ENCODE results near the gene CHCHD1. TPM values are rescaled to one million over a fixed set of nuclear protein-coding genes. Genes with fewer than 3 reads are reported as not detected.

CHCHD1 gene
- total RNA-seq = 10 to 100 TPM; 37.6 to 49.3 TPM
- polyA plus RNA-seq (2013, experiment 1 of 2) = 74.8 TPM
- 73.7 TPM for polyA plus RNA-seq (2013, experiment 2 of 2)
- long read RNA-seq, experiment 1, transcript CHCHD1-201 (3 exons, 835 nt) = major isoform, 37 of 43 reads
- long read RNA-seq, experiment 1, partial matches to known transcripts = 5 of 43 reads
- long read RNA-seq, experiment 1, other reads (novel, unspliced or antisense) = 0 of 43 reads
- long read RNA-seq, experiment 2, transcript CHCHD1-201 (3 exons, 835 nt) = major isoform, 24 of 25 reads
- long read RNA-seq, experiment 2, partial matches to known transcripts = 0 of 25 reads
- long read RNA-seq, experiment 2, other reads (novel, unspliced or antisense) = 1 of 25 reads
- long read RNA-seq, experiment 3, transcript CHCHD1-201 (3 exons, 835 nt) = major isoform, 32 of 36 reads
- long read RNA-seq, experiment 3, partial matches to known transcripts = 1 of 36 reads
- long read RNA-seq, experiment 3, other reads (novel, unspliced or antisense) = 2 of 36 reads
- long read RNA-seq, experiment 4, transcript CHCHD1-201 (3 exons, 835 nt) = major isoform, 12 of 14 reads
- long read RNA-seq, experiment 4, partial matches to known transcripts = 1 of 14 reads
- long read RNA-seq, experiment 4, other reads (novel, unspliced or antisense) = 0 of 14 reads

DNA sequence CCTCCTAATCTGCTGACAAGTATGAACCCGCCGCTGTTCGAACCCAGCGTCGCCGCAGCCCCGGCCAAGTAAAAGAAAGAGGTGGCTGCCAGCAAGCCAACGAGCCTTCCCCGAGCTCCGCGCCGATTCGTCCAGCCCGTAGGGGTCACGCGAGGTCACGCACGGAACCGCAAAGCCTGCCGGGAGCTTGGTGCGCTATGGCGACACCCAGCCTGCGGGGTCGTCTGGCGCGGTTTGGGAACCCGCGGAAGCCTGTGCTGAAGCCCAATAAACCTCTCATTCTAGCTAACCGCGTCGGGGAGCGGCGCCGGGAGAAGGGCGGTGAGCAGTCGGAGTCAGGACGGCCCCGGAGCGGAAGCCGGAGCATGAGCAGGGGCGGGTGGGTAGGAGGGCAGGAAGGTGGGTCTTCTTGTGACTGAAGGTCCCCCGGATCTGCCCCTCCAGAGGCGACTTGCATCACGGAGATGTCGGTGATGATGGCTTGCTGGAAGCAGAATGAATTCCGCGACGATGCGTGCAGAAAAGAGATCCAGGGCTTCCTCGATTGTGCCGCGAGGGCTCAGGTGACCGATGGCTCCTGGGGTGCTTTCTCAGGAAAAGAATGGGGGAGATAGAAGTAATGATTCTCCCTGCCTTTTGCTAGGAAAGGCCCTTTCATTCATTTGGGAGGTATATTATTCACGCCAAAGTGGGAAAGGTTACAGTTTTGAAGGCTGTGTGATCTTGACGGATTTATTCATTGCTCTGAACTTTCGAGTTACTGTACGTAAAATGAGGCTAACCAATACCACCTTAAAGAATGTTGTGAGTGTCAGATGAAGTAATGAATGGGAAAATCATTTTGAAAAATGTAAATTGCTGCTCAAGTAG, at the start of gene CHCHD1:
TSS of gene CHCHD1 (plus strand) at position 170 of the 870 bp plus-strand sequence. CDS start at position 198, 28 bp downstream.
- peaks cover 7% of the 10 kb centered on the region for H3K4me1 ChIP-seq (ENCODE audit: control insufficient read depth, insufficient read depth, low read length)
- Mint-ChIP-seq H3K4me3 (peak within 1 kb of the TSS; percentile 89), H3K27ac (peak within 1 kb of the TSS; percentile 96), H3K27me3 (ENCODE audit: insufficient read depth) (no peaks in the 10 kb centered on the region), H3K36me3 (ENCODE audit: low read depth) (peaks cover 10% of the 10 kb centered on the region), H3K4me1 (peaks cover 25% of the 10 kb centered on the region), H3K9me3 (no peaks in the 10 kb centered on the region)
- no peaks in the 10 kb centered on the region for H3K9me3 ChIP-seq (ENCODE audit: control insufficient read depth, low read length)
- H3K4me3 ChIP-seq (ENCODE audit: low read length) = peak within 1 kb of the TSS; percentile 89
- H3K9ac ChIP-seq (ENCODE audit: extremely low read depth, low read length, poor library complexity, severe bottlenecking) = peak within 1 kb of the TSS; percentile 72
- WGBS, 2 experiments (ENCODE audit: insufficient coverage in 1 of 2, insufficient read length in 1 of 2) = 0 to 1% methylated on average over 28 to 57 of the region's 57 CpGs
- DNase-seq = peak; percentile 97
- TF ChIP-seq CTCF (conservative IDR thresholded peaks at IDR 0.05) = no peak
- H3K27me3 ChIP-seq (ENCODE audit: control insufficient read depth, insufficient read depth, low read length, poor library complexity, severe bottlenecking) = no peaks in the 10 kb centered on the region
- peaks cover 24% of the 10 kb centered on the region for H3K36me3 ChIP-seq (ENCODE audit: control insufficient read depth, insufficient read depth, low read length)
- peak within 1 kb of the TSS; percentile 74 for H3K27ac ChIP-seq (ENCODE audit: low read depth, low read length)

DNA sequence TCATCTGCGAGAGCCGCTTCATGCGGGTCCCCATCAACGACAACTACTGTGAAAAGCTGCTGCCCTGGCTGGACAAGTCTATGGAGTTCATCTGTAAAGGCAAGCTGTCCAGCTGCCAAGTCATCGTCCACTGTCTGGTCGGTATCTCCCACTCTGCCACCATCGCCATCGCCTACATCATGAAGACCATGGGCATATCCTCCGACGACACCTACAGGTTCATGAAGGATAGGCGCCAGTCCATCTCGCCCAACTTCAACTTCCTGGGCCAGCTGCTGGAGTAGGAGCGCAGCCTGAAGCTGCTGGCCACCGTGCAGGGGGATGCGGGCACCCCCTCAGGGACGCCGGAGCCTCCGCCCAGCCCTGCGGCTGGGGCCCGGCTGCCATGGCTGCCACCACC, 49.4 kb upstream of the CHCHD1 start:
- Histone ChIP-seq H3K36me3 (ENCODE audit: control insufficient read depth, insufficient read depth, low read length) (peaks cover 8% of the 10 kb centered on the region), H3K9ac (ENCODE audit: extremely low read depth, low read length, poor library complexity, severe bottlenecking) (no peak overlapping the region), H3K4me3 (ENCODE audit: low read length) (no peak overlapping the region), H3K27me3 (ENCODE audit: control insufficient read depth, insufficient read depth, low read length, poor library complexity, severe bottlenecking) (no peaks in the 10 kb centered on the region), H3K27ac (ENCODE audit: low read depth, low read length) (no peak overlapping the region), H3K4me1 (ENCODE audit: control insufficient read depth, insufficient read depth, low read length) (no peaks in the 10 kb centered on the region), H3K9me3 (ENCODE audit: control insufficient read depth, low read length) (no peaks in the 10 kb centered on the region)
- Mint-ChIP-seq H3K36me3 (ENCODE audit: low read depth) (peaks cover 15% of the 10 kb centered on the region), H3K9me3 (no peaks in the 10 kb centered on the region), H3K4me1 (peaks cover 3% of the 10 kb centered on the region), H3K27me3 (ENCODE audit: insufficient read depth) (no peaks in the 10 kb centered on the region), H3K27ac (peak overlapping the region; percentile 52), H3K4me3 (no peak overlapping the region)
- peak; percentile 52 for DNase-seq
- no peak for TF ChIP-seq CTCF (conservative IDR thresholded peaks at IDR 0.05)
- 96% methylated on average over 14 to 20 of the region's 20 CpGs for WGBS, 2 experiments (ENCODE audit: insufficient coverage in 1 of 2, insufficient read length in 1 of 2)

- no peak for TF ChIP-seq CTCF (conservative IDR thresholded peaks at IDR 0.05)
- no peak overlapping the region for H3K4me3 ChIP-seq (ENCODE audit: low read length)
- WGBS, 2 experiments (ENCODE audit: insufficient coverage in 1 of 2, insufficient read length in 1 of 2) = 93 to 95% methylated on average over 30 to 84 of the region's 84 CpGs
- no peaks in the 10 kb centered on the region for H3K27me3 ChIP-seq (ENCODE audit: control insufficient read depth, insufficient read depth, low read length, poor library complexity, severe bottlenecking)
- peaks cover 19% of the 10 kb centered on the region for H3K36me3 Mint-ChIP-seq (ENCODE audit: low read depth)
- H3K27me3 Mint-ChIP-seq (ENCODE audit: insufficient read depth) = no peaks in the 10 kb centered on the region
- H3K36me3 ChIP-seq (ENCODE audit: control insufficient read depth, insufficient read depth, low read length) = peaks cover 8% of the 10 kb centered on the region
- no peak overlapping the region for H3K27ac Mint-ChIP-seq
- no peak overlapping the region for H3K9ac ChIP-seq (ENCODE audit: extremely low read depth, low read length, poor library complexity, severe bottlenecking)
- H3K4me3 Mint-ChIP-seq = no peak overlapping the region
- no peaks in the 10 kb centered on the region for H3K9me3 Mint-ChIP-seq
- H3K9me3 ChIP-seq (ENCODE audit: control insufficient read depth, low read length) = no peaks in the 10 kb centered on the region
- no peak overlapping the region for H3K27ac ChIP-seq (ENCODE audit: low read depth, low read length)
- peaks cover 3% of the 10 kb centered on the region for H3K4me1 Mint-ChIP-seq
- peak; percentile 59 for DNase-seq
- H3K4me1 ChIP-seq (ENCODE audit: control insufficient read depth, insufficient read depth, low read length) = no peaks in the 10 kb centered on the region
Measured at GRCh38 chr10:73732931-73733623, 48.8 kb upstream of the CHCHD1 start.

Data from endodermal cell (in vitro differentiated cells).